K562 (cell line): ENCODE data around the gene AP1G2. TPM values are rescaled to one million over a fixed set of nuclear protein-coding genes. Genes with fewer than 3 reads are reported as not detected.

Experiments
- ELF1 ChIP-seq: fragments of 200-800 bp; sonication (Bioruptor generic); IDR thresholded peaks from 2 replicates; pipeline ENCODE4 v1.6.1; 2016; ENCODE audit warnings: missing genetic modification characterization, missing compliant biosample characterization
- HMG20B ChIP-seq: fragments of 250-450 bp; sonication (Bioruptor Pico); IDR thresholded peaks from 2 replicates; pipeline ENCODE4 v1.5.0; 2021; ENCODE audit warnings: mild to moderate bottlenecking
- HSF4 ChIP-seq: fragments of 250-450 bp; sonication (Bioruptor Pico); IDR thresholded peaks from 2 replicates; pipeline ENCODE4 v2.1.2; 2022; ENCODE audit warnings: mild to moderate bottlenecking, moderate library complexity, borderline replicate concordance
- KAT8 ChIP-seq: fragments of 450-650 bp; IDR thresholded peaks from 2 replicates; pipeline ENCODE4 v1.6.1; 2016; ENCODE audit warnings: low read depth, mild to moderate bottlenecking
- NFXL1 ChIP-seq: fragments of 450-650 bp; formaldehyde crosslinking; IDR thresholded peaks from 2 replicates; pipeline ENCODE4 v1.4.0; 2021; ENCODE audit warnings: mild to moderate bottlenecking
- SMARCB1 ChIP-seq: IDR thresholded peaks from 2 replicates; pipeline ENCODE4 v1.6.1; 2011; ENCODE audit warnings: improper control_type of control experiment, low read depth; ENCODE audit not compliant: insufficient read length
- SRSF3 ChIP-seq: fragments of 200-400 bp; formaldehyde crosslinking; IDR thresholded peaks from 2 replicates; pipeline ENCODE4 v1.6.1; 2016; ENCODE audit warnings: mild to moderate bottlenecking, low read length, moderate library complexity; ENCODE audit not compliant: insufficient read depth
- WHSC1 ChIP-seq: IDR thresholded peaks from one replicate; pipeline ENCODE4 v1.6.1; 2012; ENCODE audit warnings: low read length, control low read depth, inconsistent platforms
- ZBTB17 ChIP-seq: fragments of 450-650 bp; formaldehyde crosslinking; IDR thresholded peaks from 2 replicates; pipeline ENCODE4 v1.4.0; 2020; ENCODE audit warnings: mild to moderate bottlenecking
- ZFP36 ChIP-seq: fragments of 150-350 bp; IDR thresholded peaks from 2 replicates; pipeline ENCODE4 v1.6.1; 2018; ENCODE audit warnings: low read length, low read depth; ENCODE audit not compliant: partially characterized antibody
- ZNF79 ChIP-seq: fragments of 250-450 bp; sonication (Bioruptor Pico); IDR thresholded peaks from 2 replicates; pipeline ENCODE4 v1.4.0; 2020; ENCODE audit warnings: low read depth, mild to moderate bottlenecking, moderate library complexity
- polyA plus RNA-seq, 8 experiments: library from polyadenylated mRNA; depleted of rRNA in 4 of 8; stranded (reverse) in 5 of 8; unstranded in 3 of 8; fragments of >200 nt; fragmentation: Nextera tagmentation in 2 of 8; fragmentation: Illumina TruSeq in 1 of 8; extraction: Ambion mirVana in 2 of 8; extraction: Trizol in 1 of 8; gene quantifications; 2 replicates each; pipeline versions ENCODE4 v1.2.1 to v1.2.3, GENCODE V29; 2011 to 2014; ENCODE audit warnings: inconsistent platforms in 1 of 8, missing spikeins in 1 of 8
- total RNA-seq, 7 experiments: library from RNA; depleted of rRNA in 6 of 7; stranded (reverse); fragments of >200 nt in 6 of 7; fragmentation: Illumina TruSeq in 2 of 7; extraction: Trizol in 2 of 7; gene quantifications; 2 replicates each; pipeline versions ENCODE4 v1.2.1 to v1.2.3, GENCODE V29; 2011 to 2021; ENCODE audit warnings: low replicate concordance in 1 of 7
- TF ChIP-seq, protein P1 (sequence below), 2 experiments: fragments of 450-650 bp; IDR thresholded peaks; 2 replicates each; pipeline ENCODE4 v1.6.1; 2016; ENCODE audit warnings: mild to moderate bottlenecking in 2 of 2, borderline replicate concordance in 1 of 2, low read depth in 1 of 2, moderate library complexity in 1 of 2
- TF ChIP-seq, protein P2 (sequence below): sonication (generic); formaldehyde crosslinking; IDR thresholded peaks from 2 replicates; pipeline ENCODE4 v1.8.0; 2023; ENCODE audit warnings: mild to moderate bottlenecking, missing genetic modification reagents
- TF ChIP-seq, protein P3 (sequence below), 2 experiments: fragments of 250-450 bp in 1 of 2; fragments of 450-650 bp in 1 of 2; sonication (Bioruptor Pico) in 1 of 2; IDR thresholded peaks; 2 replicates each; pipeline versions ENCODE4 v1.6.1 to v1.8.0; 2016 to 2021; ENCODE audit warnings: mild to moderate bottlenecking in 2 of 2, moderate library complexity in 2 of 2, missing compliant biosample characterization in 1 of 2, missing genetic modification characterization in 1 of 2

Gene AP1G2
- total and polyA plus RNA-seq, 9 of the 15 experiments (the other 6 are each of a cell fraction or from before 2014, with no cell fraction given): 19.1 to 83.5 (median 33.3) TPM

DNA sequence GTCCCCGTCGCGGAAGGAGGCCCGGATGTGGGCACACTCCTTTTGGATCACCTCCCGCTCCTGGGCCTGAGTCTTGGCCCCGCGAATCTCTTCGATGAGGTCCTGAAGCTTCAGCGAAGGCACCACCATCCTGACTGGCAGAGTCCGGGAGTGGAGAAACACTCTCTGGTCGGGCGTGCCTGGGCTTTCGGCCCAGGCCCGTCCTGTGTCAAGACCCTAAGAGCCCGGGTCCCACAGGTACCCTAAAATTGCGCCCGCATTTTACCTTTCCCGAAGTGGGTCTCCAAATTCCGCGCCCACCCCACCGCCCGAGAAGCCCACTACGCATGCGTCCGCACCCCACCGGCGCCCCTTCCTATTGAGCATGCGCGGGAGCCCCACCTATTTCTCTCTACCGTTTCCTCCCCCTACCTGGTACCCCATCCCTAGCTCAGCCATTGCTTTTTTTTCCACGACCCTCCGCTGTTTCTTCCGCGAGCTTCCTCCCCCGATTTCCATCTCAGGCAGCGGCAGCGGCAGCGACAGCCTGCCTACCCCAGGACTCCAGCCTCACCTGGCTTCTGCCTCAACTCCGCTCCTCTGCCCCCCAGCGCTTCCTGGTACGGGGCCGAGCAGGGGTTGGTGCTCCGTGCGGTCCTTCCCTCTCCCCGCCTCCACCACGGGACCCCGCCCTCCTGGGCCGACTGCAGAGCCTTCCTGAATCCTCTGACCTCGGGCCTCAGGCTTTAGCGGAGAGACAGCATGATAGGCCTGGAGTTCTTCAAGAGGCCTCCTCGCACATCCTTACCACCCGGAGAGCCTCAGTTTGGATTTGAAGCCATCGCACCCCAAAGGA is at the start of gene AP1G2 (continued):
- TF ChIP-seq KAT8: no peak
- no peak for TF ChIP-seq SMARCB1
- TF ChIP-seq, protein P1, sequence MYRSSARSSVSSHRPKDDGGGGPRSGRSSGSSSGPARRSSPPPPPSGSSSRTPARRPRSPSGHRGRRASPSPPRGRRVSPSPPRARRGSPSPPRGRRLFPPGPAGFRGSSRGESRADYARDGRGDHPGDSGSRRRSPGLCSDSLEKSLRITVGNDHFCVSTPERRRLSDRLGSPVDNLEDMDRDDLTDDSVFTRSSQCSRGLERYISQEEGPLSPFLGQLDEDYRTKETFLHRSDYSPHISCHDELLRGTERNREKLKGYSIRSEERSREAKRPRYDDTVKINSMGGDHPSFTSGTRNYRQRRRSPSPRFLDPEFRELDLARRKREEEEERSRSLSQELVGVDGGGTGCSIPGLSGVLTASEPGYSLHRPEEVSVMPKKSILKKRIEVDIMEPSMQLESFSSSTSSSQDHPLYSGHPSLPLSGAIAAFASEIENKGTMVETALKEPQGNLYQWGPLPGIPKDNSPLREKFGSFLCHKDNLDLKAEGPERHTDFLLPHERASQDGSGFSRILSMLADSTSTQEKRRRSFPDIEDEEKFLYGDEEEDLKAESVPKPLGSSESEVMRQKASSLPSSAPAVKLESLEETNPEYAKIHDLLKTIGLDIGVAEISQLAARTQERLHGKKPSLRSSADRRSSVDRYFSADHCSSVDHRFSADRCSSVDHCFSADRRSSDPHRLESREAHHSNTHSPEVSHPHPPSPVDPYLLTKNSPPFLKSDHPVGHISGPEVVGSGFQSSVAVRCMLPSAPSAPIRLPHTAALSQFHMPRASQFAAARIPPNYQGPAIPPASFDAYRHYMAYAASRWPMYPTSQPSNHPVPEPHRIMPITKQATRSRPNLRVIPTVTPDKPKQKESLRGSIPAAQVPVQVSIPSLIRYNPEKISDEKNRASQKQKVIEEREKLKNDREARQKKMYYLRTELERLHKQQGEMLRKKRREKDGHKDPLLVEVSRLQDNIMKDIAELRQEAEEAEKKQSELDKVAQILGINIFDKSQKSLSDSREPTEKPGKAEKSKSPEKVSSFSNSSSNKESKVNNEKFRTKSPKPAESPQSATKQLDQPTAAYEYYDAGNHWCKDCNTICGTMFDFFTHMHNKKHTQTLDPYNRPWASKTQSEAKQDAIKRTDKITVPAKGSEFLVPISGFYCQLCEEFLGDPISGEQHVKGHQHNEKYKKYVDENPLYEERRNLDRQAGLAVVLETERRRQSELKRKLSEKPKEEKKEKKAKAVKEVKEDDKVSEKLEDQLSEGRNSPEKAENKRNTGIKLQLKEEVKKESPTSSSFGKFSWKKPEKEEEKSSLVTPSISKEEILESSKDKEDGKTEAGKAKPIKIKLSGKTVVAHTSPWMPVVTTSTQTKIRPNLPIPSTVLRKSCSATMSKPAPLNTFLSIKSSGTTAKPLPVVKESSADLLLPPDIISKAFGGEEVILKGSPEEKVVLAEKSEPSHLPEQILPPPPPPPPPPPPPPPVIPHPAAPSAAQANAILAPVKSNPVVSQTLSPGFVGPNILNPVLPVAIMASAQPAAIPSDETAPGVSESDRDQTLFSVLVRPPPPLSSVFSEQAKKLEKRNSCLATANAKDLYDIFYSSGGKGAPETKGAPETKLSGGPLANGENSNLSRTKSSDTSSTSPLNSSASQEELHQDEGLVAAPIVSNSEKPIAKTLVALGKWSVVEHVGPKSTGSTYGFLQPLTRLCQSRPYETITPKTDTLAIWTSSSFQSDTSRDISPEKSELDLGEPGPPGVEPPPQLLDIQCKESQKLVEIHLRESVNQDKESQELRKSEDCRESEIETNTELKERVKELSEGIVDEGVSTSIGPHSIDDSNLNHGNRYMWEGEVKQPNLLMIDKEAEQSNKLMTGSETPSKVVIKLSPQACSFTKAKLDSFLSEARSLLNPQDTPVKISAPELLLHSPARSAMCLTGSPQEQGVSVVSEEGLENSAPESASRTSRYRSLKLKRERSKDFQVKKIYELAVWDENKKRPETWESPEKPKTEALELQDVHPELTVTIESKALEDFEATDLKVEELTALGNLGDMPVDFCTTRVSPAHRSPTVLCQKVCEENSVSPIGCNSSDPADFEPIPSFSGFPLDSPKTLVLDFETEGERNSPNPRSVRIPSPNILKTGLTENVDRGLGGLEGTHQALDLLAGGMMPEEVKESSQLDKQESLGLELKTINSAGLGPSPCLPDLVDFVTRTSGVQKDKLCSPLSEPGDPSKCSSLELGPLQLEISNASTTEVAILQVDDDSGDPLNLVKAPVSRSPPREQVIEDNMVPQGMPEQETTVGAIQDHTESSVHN (IDR thresholded peaks at IDR 0.05; ENCODE audit: borderline replicate concordance in 1 of 2, low read depth in 1 of 2): no peak
- TF ChIP-seq ZBTB17 (CRISPR knock-in tag): no peak
- peak; percentile 86 for TF ChIP-seq ELF1 (tag)
- no peak for TF ChIP-seq ZNF79 (CRISPR knock-in tag)
- no peak for TF ChIP-seq ZFP36
- TF ChIP-seq SRSF3: no peak
- no peak for TF ChIP-seq WHSC1
- TF ChIP-seq, protein P2, sequence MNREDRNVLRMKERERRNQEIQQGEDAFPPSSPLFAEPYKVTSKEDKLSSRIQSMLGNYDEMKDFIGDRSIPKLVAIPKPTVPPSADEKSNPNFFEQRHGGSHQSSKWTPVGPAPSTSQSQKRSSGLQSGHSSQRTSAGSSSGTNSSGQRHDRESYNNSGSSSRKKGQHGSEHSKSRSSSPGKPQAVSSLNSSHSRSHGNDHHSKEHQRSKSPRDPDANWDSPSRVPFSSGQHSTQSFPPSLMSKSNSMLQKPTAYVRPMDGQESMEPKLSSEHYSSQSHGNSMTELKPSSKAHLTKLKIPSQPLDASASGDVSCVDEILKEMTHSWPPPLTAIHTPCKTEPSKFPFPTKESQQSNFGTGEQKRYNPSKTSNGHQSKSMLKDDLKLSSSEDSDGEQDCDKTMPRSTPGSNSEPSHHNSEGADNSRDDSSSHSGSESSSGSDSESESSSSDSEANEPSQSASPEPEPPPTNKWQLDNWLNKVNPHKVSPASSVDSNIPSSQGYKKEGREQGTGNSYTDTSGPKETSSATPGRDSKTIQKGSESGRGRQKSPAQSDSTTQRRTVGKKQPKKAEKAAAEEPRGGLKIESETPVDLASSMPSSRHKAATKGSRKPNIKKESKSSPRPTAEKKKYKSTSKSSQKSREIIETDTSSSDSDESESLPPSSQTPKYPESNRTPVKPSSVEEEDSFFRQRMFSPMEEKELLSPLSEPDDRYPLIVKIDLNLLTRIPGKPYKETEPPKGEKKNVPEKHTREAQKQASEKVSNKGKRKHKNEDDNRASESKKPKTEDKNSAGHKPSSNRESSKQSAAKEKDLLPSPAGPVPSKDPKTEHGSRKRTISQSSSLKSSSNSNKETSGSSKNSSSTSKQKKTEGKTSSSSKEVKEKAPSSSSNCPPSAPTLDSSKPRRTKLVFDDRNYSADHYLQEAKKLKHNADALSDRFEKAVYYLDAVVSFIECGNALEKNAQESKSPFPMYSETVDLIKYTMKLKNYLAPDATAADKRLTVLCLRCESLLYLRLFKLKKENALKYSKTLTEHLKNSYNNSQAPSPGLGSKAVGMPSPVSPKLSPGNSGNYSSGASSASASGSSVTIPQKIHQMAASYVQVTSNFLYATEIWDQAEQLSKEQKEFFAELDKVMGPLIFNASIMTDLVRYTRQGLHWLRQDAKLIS (CRISPR knock-in tag): no peak
- TF ChIP-seq HSF4: no peak
- no peak for TF ChIP-seq NFXL1 (CRISPR knock-in tag)
- TF ChIP-seq, protein P3, sequence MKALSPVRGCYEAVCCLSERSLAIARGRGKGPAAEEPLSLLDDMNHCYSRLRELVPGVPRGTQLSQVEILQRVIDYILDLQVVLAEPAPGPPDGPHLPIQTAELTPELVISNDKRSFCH (CRISPR knock-in tag; IDR thresholded peaks at IDR 0.05): no peak
- TF ChIP-seq, protein P3 (tag; IDR thresholded peaks at IDR 0.05): no peak
- TF ChIP-seq HMG20B (CRISPR knock-in tag): no peak
